HepG2 (cell line): ENCODE measurements around the gene BMP2. TPM values are rescaled to one million over a fixed set of nuclear protein-coding genes. Genes with fewer than 3 reads are reported as not detected.

Experiments used
- ATAC-seq: fragments of 200-7000 bp; cut with Tn5 transposase; 3 replicates; pipeline ENCODE4 v1.9.1; 2020; ENCODE audit warnings: mild to moderate bottlenecking, moderate library complexity
- BruUV-seq: library from RNA; stranded (reverse); fragments of 400-500 nt; replicated peaks from 2 replicates; lab custom pipeline; 2021; lab: Mats Ljungman, UMichigan
- CTCF ChIA-PET: fragments of 300-600 bp; formaldehyde crosslinking; extraction: SDS; loops from one replicate; lab custom pipeline; 2021; ENCODE audit warnings: low total read pairs, inconsistent platforms, low intra/inter-chr PET ratio; lab: Yijun Ruan, JAX
- POLR2A ChIA-PET: fragments of 350-600 bp; sonication (Branson Sonifier 250); formaldehyde crosslinking; loops from one replicate; lab custom pipeline; 2020; ENCODE audit warnings: antibody characterized with exemption, inconsistent platforms; lab: Yijun Ruan, JAX
- DNase-seq: peaks from one replicate; pipeline ENCODE4 v3.0.0-alpha.2; 2015; ENCODE audit warnings: low spot score
- FAIRE-seq: peaks from 3 replicates; lab custom pipeline; 2011; peaks lifted over from hg19 to GRCh38; lab: Jason Lieb, UNC
- H2AFZ ChIP-seq: one replicate; pipeline ENCODE4 v1.6.1; 2011; ENCODE audit warnings: low read length, inconsistent platforms
- H3K27ac ChIP-seq: fragments of 300-600 bp; 3 replicates; pipeline ENCODE4 v1.8.0; 2011; ENCODE audit warnings: mixed run types, mild to moderate bottlenecking, mixed read lengths, low read length, inconsistent platforms; ENCODE audit not compliant: insufficient read depth; ENCODE audit errors: extremely low read length
- H3K27me3 ChIP-seq, 2 experiments: fragments of 200-600 bp in 1 of 2; 2 replicates in 1 of 2; 3 replicates in 1 of 2; pipeline versions ENCODE4 v1.6.0 to v1.8.0; 2011; ENCODE audit warnings: low read length in 2 of 2, mild to moderate bottlenecking in 2 of 2, moderate library complexity in 2 of 2, inconsistent platforms in 1 of 2; ENCODE audit not compliant: insufficient read depth in 2 of 2, control insufficient read depth in 1 of 2
- H3K36me3 ChIP-seq, 2 experiments: fragments of 200-600 bp in 1 of 2; replicated peaks in 1 of 2; 2 replicates in 1 of 2; 3 replicates in 1 of 2; pipeline versions ENCODE4 v1.5.1 to v1.8.0; 2011; ENCODE audit warnings: low read length in 2 of 2, inconsistent platforms in 1 of 2; ENCODE audit not compliant: insufficient read depth in 2 of 2, control insufficient read depth in 1 of 2
- H3K4me1 ChIP-seq: 2 replicates; pipeline ENCODE4 v1.5.1; 2012; ENCODE audit warnings: low read length, inconsistent platforms; ENCODE audit not compliant: insufficient read depth
- H3K4me2 ChIP-seq: 2 replicates; pipeline ENCODE4 v1.6.0; 2011; ENCODE audit warnings: low read depth, low read length, inconsistent platforms
- H3K4me3 ChIP-seq, 3 experiments: fragments of 200-600 bp in 1 of 3; sonication (generic), shearing (Covaris generic) in 1 of 3; replicated peaks in 1 of 3; 2 replicates each; pipeline ENCODE4 v1.5.1; 2011 to 2016; ENCODE audit warnings: low read length in 3 of 3, inconsistent platforms in 2 of 3, low read depth in 2 of 3, mild to moderate bottlenecking in 2 of 3, control low read depth in 1 of 3, mixed read lengths in 1 of 3; ENCODE audit not compliant: insufficient read depth in 1 of 3
- H3K79me2 ChIP-seq: one replicate; pipeline ENCODE4 v1.6.1; 2011; ENCODE audit warnings: low read length, inconsistent platforms; ENCODE audit not compliant: insufficient read depth
- H3K9ac ChIP-seq: 2 replicates; pipeline ENCODE4 v1.6.0; 2011; ENCODE audit warnings: mild to moderate bottlenecking, low read depth, low read length, inconsistent platforms; ENCODE audit not compliant: insufficient read depth
- H3K9me3 ChIP-seq: 2 replicates; pipeline ENCODE4 v1.5.1; 2012; ENCODE audit warnings: mild to moderate bottlenecking, low read length
- H4K20me1 ChIP-seq: 2 replicates; pipeline ENCODE4 v1.6.0; 2011; ENCODE audit warnings: inconsistent platforms, mild to moderate bottlenecking, low read length, moderate library complexity; ENCODE audit not compliant: insufficient read depth
- IRX3 ChIP-seq: sonication (generic); formaldehyde crosslinking; IDR thresholded peaks from 2 replicates; pipeline ENCODE4 v1.8.1; 2023; ENCODE audit warnings: mild to moderate bottlenecking, low read depth, missing genetic modification reagents, borderline replicate concordance
- PCBP2 ChIP-seq: fragments of 200-400 bp; formaldehyde crosslinking; optimal IDR thresholded peaks from 2 replicates; pipeline ENCODE3; 2018; ENCODE audit warnings: low read length, low read depth; ENCODE audit not compliant: poor library complexity, severe bottlenecking
- SIX4 ChIP-seq: sonication (generic); formaldehyde crosslinking; IDR thresholded peaks from 2 replicates; pipeline ENCODE4 v1.4.0; 2020; ENCODE audit warnings: missing genetic modification reagents
- SOX6 ChIP-seq, 2 experiments: fragments of 450-650 bp in 1 of 2; sonication (generic) in 1 of 2; formaldehyde crosslinking in 1 of 2; IDR thresholded peaks; 2 replicates each; pipeline versions ENCODE4 v1.4.0 to v1.6.1; 2017 to 2020; ENCODE audit warnings: antibody characterized with exemption in 1 of 2, mild to moderate bottlenecking in 1 of 2, missing genetic modification reagents in 1 of 2
- UBTF ChIP-seq: sonication (generic); formaldehyde crosslinking; IDR thresholded peaks from 2 replicates; pipeline ENCODE4 v1.4.0; 2020; ENCODE audit warnings: mild to moderate bottlenecking, missing genetic modification reagents
- ZFY ChIP-seq: sonication (generic); formaldehyde crosslinking; IDR thresholded peaks from 2 replicates; pipeline ENCODE4 v1.4.0; 2020; ENCODE audit warnings: missing genetic modification reagents
- ZNF343 ChIP-seq: sonication (generic); formaldehyde crosslinking; IDR thresholded peaks from 2 replicates; pipeline ENCODE4 v1.4.0; 2020; ENCODE audit warnings: mild to moderate bottlenecking, missing genetic modification reagents
- ZNF639 ChIP-seq: conservative IDR thresholded peaks from 2 replicates; pipeline ENCODE4 v1.6.1; 2018; ENCODE audit warnings: missing genetic modification reagents
- ZNF652 ChIP-seq: IDR thresholded peaks from 2 replicates; pipeline ENCODE4 v1.6.1; 2016; ENCODE audit warnings: low read depth, borderline replicate concordance
- WGBS: methylation state at CpG from one replicate; pipeline ENCODE4 v1.1.6; 2017; ENCODE audit warnings: low lambda C conversion rate; 5-methylcytosine and 5-hydroxymethylcytosine counted together
- in situ Hi-C: cut with HindIII; loops from 2 replicates; pipeline ENCODE4 v1.10.0; 2017; ENCODE audit warnings: low pct_unique_long_range_greater_than_20kb; ENCODE audit not compliant: extremely low pct_ligation_motif_present
- intact Hi-C: fragments of 100-400 bp; cut with micrococcal nuclease; formaldehyde crosslinking; loops from one replicate; pipeline ENCODE4 v1.10.0; 2022; ENCODE audit not compliant: unreplicated experiment
- polyA plus RNA-seq, 8 experiments: library from polyadenylated mRNA; depleted of rRNA in 3 of 8; stranded (reverse) in 7 of 8; unstranded in 1 of 8; fragments of >200 nt; fragmentation: Illumina TruSeq in 4 of 8; extraction: Trizol in 4 of 8; gene quantifications; 2 replicates each; pipeline versions ENCODE4 v1.2.1 to v1.2.3, GENCODE V29; 2011 to 2016; ENCODE audit warnings: low read depth in 4 of 8, missing spikeins in 1 of 8, mixed read lengths in 1 of 8; ENCODE audit not compliant: insufficient read depth in 1 of 8
- total RNA-seq, 5 experiments: library from RNA; depleted of rRNA; stranded (reverse); fragments of >200 nt; fragmentation: Illumina TruSeq; extraction: Trizol; gene quantifications; 2 replicates each; pipeline ENCODE4 v1.2.3, GENCODE V29; 2016; ENCODE audit warnings: low read depth in 1 of 5
- TF ChIP-seq, protein P1 (sequence below): sonication (generic); formaldehyde crosslinking; IDR thresholded peaks from 2 replicates; pipeline ENCODE4 v1.5.0; 2020; ENCODE audit warnings: missing genetic modification reagents

The BMP2 gene
- total and polyA plus RNA-seq, 2 of the 13 experiments (the other 11 are each of a cell fraction or from before 2014, with no cell fraction given): 0.02 to 0.03 TPM

DNA sequence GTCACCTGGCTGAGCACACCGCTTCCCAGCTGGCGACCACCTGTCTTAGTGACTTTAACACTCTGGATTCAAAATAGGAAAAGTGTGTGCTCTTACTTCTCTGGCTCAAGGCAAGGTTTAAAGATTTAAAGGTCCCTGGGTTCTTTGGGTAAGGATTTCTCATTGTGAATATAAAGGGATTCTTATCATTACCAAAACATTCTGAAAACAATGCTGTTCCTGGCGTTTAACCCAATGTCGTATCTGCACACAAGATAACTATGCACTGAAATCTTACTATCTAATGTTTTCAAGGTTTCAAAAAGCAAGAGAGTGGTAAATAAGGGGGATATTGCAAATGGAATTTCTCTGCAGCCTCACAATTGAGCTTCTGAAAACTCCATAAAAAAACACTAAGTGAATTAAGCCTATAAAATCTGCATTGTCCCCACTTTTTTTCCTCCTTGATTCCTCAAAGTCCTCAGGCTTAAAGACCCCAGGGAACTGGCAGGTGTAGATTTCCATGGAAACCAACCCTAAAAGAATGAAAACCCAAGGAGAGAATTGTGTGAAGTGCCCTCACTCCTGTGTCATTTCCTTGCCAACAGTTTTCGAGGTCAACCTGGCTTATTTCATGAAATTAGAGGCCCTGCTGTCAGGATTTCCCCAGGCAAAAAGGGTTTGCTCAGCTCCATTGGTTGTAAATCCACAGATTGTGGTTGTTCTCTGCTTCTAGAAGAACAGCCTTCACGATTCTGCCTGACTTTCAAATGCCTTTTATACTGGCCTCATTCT is 44.0 kb downstream of the BMP2 start:
- intact Hi-C loops: no loop called here
- CTCF ChIA-PET: no interaction called here
- no peak for FAIRE-seq

More for the DNA sequence above, 44.0 kb downstream of the BMP2 start:
- DNase-seq (no peak), ATAC-seq (no peak)
- Histone ChIP-seq H3K4me2 (no peak overlapping the region), H4K20me1 (no peaks in the 10 kb centered on the region), H3K27ac (no peak overlapping the region), H3K9me3 (0 out of 2 replicates have a peak, but pooled peaks cover under 1% of the 10 kb centered on the region), H3K36me3 (no peaks in the 10 kb centered on the region), H2AFZ (no peak overlapping the region), H3K79me2 (no peaks in the 10 kb centered on the region), H3K9ac (no peak overlapping the region), H3K4me1 (no peaks in the 10 kb centered on the region), H3K4me3 (no peak overlapping the region)
- POLR2A ChIA-PET: no interaction called here
- no TSS peak for BruUV-seq
- in situ Hi-C loops: no loop called here
- TF ChIP-seq ZNF639 (CRISPR knock-in tag) (no peak), ZNF652 (CRISPR knock-in tag) (no peak), UBTF (CRISPR knock-in tag) (no peak), PCBP2 (no peak), SOX6 (IDR thresholded peaks at IDR 0.05) (no peak), SOX6 (CRISPR knock-in tag; IDR thresholded peaks at IDR 0.05) (no peak), IRX3 (CRISPR knock-in tag) (no peak), SIX4 (no peak), ZNF343 (CRISPR knock-in tag) (no peak), ZFY (CRISPR knock-in tag) (no peak)
- TF ChIP-seq, protein P1, sequence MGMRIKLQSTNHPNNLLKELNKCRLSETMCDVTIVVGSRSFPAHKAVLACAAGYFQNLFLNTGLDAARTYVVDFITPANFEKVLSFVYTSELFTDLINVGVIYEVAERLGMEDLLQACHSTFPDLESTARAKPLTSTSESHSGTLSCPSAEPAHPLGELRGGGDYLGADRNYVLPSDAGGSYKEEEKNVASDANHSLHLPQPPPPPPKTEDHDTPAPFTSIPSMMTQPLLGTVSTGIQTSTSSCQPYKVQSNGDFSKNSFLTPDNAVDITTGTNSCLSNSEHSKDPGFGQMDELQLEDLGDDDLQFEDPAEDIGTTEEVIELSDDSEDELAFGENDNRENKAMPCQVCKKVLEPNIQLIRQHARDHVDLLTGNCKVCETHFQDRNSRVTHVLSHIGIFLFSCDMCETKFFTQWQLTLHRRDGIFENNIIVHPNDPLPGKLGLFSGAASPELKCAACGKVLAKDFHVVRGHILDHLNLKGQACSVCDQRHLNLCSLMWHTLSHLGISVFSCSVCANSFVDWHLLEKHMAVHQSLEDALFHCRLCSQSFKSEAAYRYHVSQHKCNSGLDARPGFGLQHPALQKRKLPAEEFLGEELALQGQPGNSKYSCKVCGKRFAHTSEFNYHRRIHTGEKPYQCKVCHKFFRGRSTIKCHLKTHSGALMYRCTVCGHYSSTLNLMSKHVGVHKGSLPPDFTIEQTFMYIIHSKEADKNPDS (CRISPR knock-in tag): no peak
- TF ChIP-seq, all 625 proteins: peak for 0
- no peaks in the 10 kb centered on the region for H3K27me3 ChIP-seq
- WGBS: 3% methylated on average over 6 of the region's 6 CpGs
